ENCODE measurements around the gene OR11H6. TPM values are rescaled to one million over a fixed set of nuclear protein-coding genes. Genes with fewer than 3 reads are reported as not detected.
"Not testable (repeated sequence)": the region's sequence is repeated elsewhere in the genome, so short reads cannot be mapped to it uniquely, and the experiment has no call there.

The OR11H6 gene, protein sequence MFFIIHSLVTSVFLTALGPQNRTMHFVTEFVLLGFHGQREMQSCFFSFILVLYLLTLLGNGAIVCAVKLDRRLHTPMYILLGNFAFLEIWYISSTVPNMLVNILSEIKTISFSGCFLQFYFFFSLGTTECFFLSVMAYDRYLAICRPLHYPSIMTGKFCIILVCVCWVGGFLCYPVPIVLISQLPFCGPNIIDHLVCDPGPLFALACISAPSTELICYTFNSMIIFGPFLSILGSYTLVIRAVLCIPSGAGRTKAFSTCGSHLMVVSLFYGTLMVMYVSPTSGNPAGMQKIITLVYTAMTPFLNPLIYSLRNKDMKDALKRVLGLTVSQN
- not detected in 2 replicates for total RNA-seq
- not detected in 2 replicates for polyA plus RNA-seq
- polyA plus RNA-seq (2011; cell fraction: cytosol; rRNA removed) = not detected in 2 replicates
- polyA plus RNA-seq (2011; cell fraction: nucleus; rRNA removed) = not detected in 2 replicates
- not detected in 2 replicates for polyA plus RNA-seq (2012)
- polyA minus RNA-seq = not detected in 2 replicates
- not detected for polyA minus RNA-seq (2011; cell fraction: cytosol; rRNA and poly(A)+ RNA removed)
- not detected in 2 replicates for polyA minus RNA-seq (2011; cell fraction: nucleus; rRNA and poly(A)+ RNA removed)
- Bru-seq, nascent RNA = not detected
- BruChase-seq, experiment 1, labeled RNA remaining after a 6-hour chase = not detected
- not detected for BruChase-seq, experiment 2, labeled RNA remaining after a 2-hour chase
- long read RNA-seq = 0 reads

DNA sequence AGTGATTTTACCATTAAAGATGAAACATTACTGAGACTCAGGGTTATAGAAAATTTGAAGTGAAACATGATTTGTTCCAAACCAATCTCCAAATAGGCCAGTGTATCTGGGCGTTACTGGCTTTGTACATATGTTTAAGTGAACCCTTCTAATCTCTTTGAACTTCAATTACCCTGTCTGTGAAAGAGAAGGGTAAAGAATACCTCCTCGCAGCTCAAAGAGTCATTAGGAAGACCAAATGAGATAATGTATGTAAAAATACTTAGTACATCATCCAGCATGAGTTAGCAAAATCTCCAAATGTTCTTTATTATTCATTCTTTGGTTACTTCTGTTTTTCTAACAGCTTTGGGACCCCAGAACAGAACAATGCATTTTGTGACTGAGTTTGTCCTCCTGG is at the start of gene OR11H6:
TSS of gene OR11H6 (plus strand) at position 301 of the 400 bp plus-strand sequence. CDS start at position 301, 0 bp downstream.
- H3K79me2 ChIP-seq (ENCODE audit: control insufficient read depth, insufficient read depth, low read length) = no peaks in the 10 kb centered on the region
- H3K4me3 ChIP-seq (replicated peaks in 1 of 3; ENCODE audit: insufficient read depth in 1 of 3, low read depth in 1 of 3, low read length in 3 of 3) = no peak within 1 kb of the TSS
- no peaks in the 10 kb centered on the region for H3K36me3 ChIP-seq (ENCODE audit: control insufficient read depth in 2 of 2, extremely low read depth in 1 of 2, insufficient read depth in 2 of 2, low read length in 2 of 2)
- TF ChIP-seq CTCF (IDR thresholded peaks at IDR 0.05; ENCODE audit: extremely low read depth in 1 of 2, insufficient read depth in 1 of 2, low read depth in 1 of 2, low read length in 2 of 2) (no peak), MAX (IDR thresholded peaks at IDR 0.05; ENCODE audit: insufficient read depth, insufficient read length) (no peak), GATA2 (IDR thresholded peaks at IDR 0.05; ENCODE audit: insufficient read depth, insufficient read length, low read depth, low read length) (no peak), MYC (IDR thresholded peaks at IDR 0.05; ENCODE audit: low read depth, low read length) (no peak), POLR2A (IDR thresholded peaks at IDR 0.05; ENCODE audit: low read depth, low read length) (no peak)
- no peak within 1 kb of the TSS for H2AFZ ChIP-seq (ENCODE audit: low read depth, low read length)
- BruUV-seq (replicated peaks) = no TSS peak
- H3K9ac ChIP-seq (replicated peaks; ENCODE audit: extremely low read depth, insufficient read depth, low read length) = no peak within 1 kb of the TSS
- no peak for DNase-seq (ENCODE audit: low read depth, low spot score)
- H3K27ac ChIP-seq (ENCODE audit: insufficient read depth, low read depth, low read length) = no peak within 1 kb of the TSS
- FAIRE-seq = no peak
- H4K20me1 ChIP-seq (replicated peaks; ENCODE audit: control insufficient read depth, extremely low read depth, insufficient read depth, low read length) = no peaks in the 10 kb centered on the region
- no peaks in the 10 kb centered on the region for H3K4me1 ChIP-seq (ENCODE audit: control insufficient read depth, extremely low read depth, insufficient read depth, low read length)
- H3K9me3 ChIP-seq (replicated peaks; ENCODE audit: control insufficient read depth, insufficient read depth, low read length) = no peaks in the 10 kb centered on the region
- dilution Hi-C loops (cut with MboI; ENCODE audit: extremely low pct_ligation_motif_present, low sequenced_read_pairs) = no loop called here
- CTCF ChIA-PET = no interaction called here
- H3K4me2 ChIP-seq (ENCODE audit: insufficient read depth, low read length) = no peak within 1 kb of the TSS
- POLR2A ChIA-PET = no interaction called here
- no peaks in the 10 kb centered on the region for H3K9me1 ChIP-seq (replicated peaks; ENCODE audit: control insufficient read depth, extremely low read depth, insufficient read depth, low read length)
- intact Hi-C loops (cut with micrococcal nuclease) = no loop called here
- H3K27me3 ChIP-seq (ENCODE audit: control insufficient read depth in 2 of 2, insufficient read depth in 2 of 2, low read length in 2 of 2) = no peaks in the 10 kb centered on the region

GRCh38 chr14:20174205-20174604 is 49.3 kb upstream of the OR11H6 start:
- dilution Hi-C loops (cut with MboI; ENCODE audit: extremely low pct_ligation_motif_present, low sequenced_read_pairs); H3K9me3 ChIP-seq (replicated peaks; ENCODE audit: control insufficient read depth, insufficient read depth, low read length); H3K36me3 ChIP-seq (ENCODE audit: control insufficient read depth in 2 of 2, extremely low read depth in 1 of 2, insufficient read depth in 2 of 2, low read length in 2 of 2); H3K79me2 ChIP-seq (ENCODE audit: control insufficient read depth, insufficient read depth, low read length); H3K9me1 ChIP-seq (replicated peaks; ENCODE audit: control insufficient read depth, extremely low read depth, insufficient read depth, low read length); H3K27ac ChIP-seq (ENCODE audit: insufficient read depth, low read depth, low read length); H4K20me1 ChIP-seq (replicated peaks; ENCODE audit: control insufficient read depth, extremely low read depth, insufficient read depth, low read length); DNase-seq (ENCODE audit: low read depth, low spot score); H3K4me3 ChIP-seq (replicated peaks in 1 of 3; ENCODE audit: insufficient read depth in 1 of 3, low read depth in 1 of 3, low read length in 3 of 3); H2AFZ ChIP-seq (ENCODE audit: low read depth, low read length); H3K4me2 ChIP-seq (ENCODE audit: insufficient read depth, low read length); POLR2A ChIA-PET; H3K27me3 ChIP-seq (ENCODE audit: control insufficient read depth in 2 of 2, insufficient read depth in 2 of 2, low read length in 2 of 2); BruUV-seq (replicated peaks); H3K4me1 ChIP-seq (ENCODE audit: control insufficient read depth, extremely low read depth, insufficient read depth, low read length); intact Hi-C loops (cut with micrococcal nuclease); CTCF ChIA-PET; H3K9ac ChIP-seq (replicated peaks; ENCODE audit: extremely low read depth, insufficient read depth, low read length); FAIRE-seq: not testable (repeated sequence)
